ENCODE data around the gene KIRREL3. TPM values are rescaled to one million over a fixed set of nuclear protein-coding genes. Genes with fewer than 3 reads are reported as not detected.

The KIRREL3 gene
- total RNA-seq, 1 experiment from 2014 or later = 0.06 TPM

GRCh38 chr11:126433989-126434949 lies 566.3 kb downstream of the KIRREL3 start:
- Histone ChIP-seq H3K27me3 (no peaks in the 10 kb centered on the region), H3K4me1 (no peaks in the 10 kb centered on the region; the same call in 1 of the 2 replicates), H3K9me3 (replicated peaks) (no peaks in the 10 kb centered on the region), H3K36me3 (no peaks in the 10 kb centered on the region), H3K27ac (no peak overlapping the region), H3K4me3 (no peak overlapping the region)
- DNase-seq = no peak

GRCh38 chr11:126433244-126433846 lies 567.2 kb downstream of the KIRREL3 start:
- Histone ChIP-seq H3K9me3 (replicated peaks) (no peaks in the 10 kb centered on the region), H3K27ac (no peak overlapping the region), H3K4me3 (no peak overlapping the region), H3K4me1 (no peaks in the 10 kb centered on the region; the same call in 1 of the 2 replicates), H3K36me3 (no peaks in the 10 kb centered on the region), H3K27me3 (no peaks in the 10 kb centered on the region)
- DNase-seq = no peak

- no peak overlapping the region for H3K27ac ChIP-seq
- no peaks in the 10 kb centered on the region for H3K9me3 ChIP-seq (replicated peaks)
- no peak for DNase-seq
- no peak overlapping the region for H3K4me3 ChIP-seq
- no peaks in the 10 kb centered on the region; the same call in 1 of the 2 replicates for H3K4me1 ChIP-seq
- no peaks in the 10 kb centered on the region for H3K36me3 ChIP-seq
- no peaks in the 10 kb centered on the region for H3K27me3 ChIP-seq
Observed at GRCh38 chr11:126432525-126432924, 568.0 kb downstream of the KIRREL3 start.

- Histone ChIP-seq H3K4me3 (no peak overlapping the region), H3K9me3 (replicated peaks) (no peaks in the 10 kb centered on the region), H3K4me1 (no peaks in the 10 kb centered on the region; the same call in 1 of the 2 replicates), H3K27me3 (no peaks in the 10 kb centered on the region), H3K36me3 (no peaks in the 10 kb centered on the region), H3K27ac (no peak overlapping the region)
- no peak for DNase-seq
Observed at GRCh38 chr11:126432065-126432461, 568.5 kb downstream of the KIRREL3 start.

- no peaks in the 10 kb centered on the region; the same call in 1 of the 2 replicates for H3K4me1 ChIP-seq
- no peaks in the 10 kb centered on the region for H3K36me3 ChIP-seq
- H3K4me3 ChIP-seq = no peak overlapping the region
- H3K27me3 ChIP-seq = no peaks in the 10 kb centered on the region
- H3K9me3 ChIP-seq (replicated peaks) = no peaks in the 10 kb centered on the region
- DNase-seq = no peak
- no peak overlapping the region for H3K27ac ChIP-seq
Observed at GRCh38 chr11:126431401-126432064, 569.0 kb downstream of the KIRREL3 start.

- Histone ChIP-seq H3K4me1 (no peaks in the 10 kb centered on the region; the same call in 1 of the 2 replicates), H3K27ac (no peak overlapping the region), H3K27me3 (no peaks in the 10 kb centered on the region), H3K36me3 (no peaks in the 10 kb centered on the region), H3K9me3 (replicated peaks) (no peaks in the 10 kb centered on the region), H3K4me3 (no peak overlapping the region)
- DNase-seq = peak in 1 of 2 experiments; percentile 26
Observed at GRCh38 chr11:126430581-126431335, 569.8 kb downstream of the KIRREL3 start.

- Histone ChIP-seq H3K4me3 (no peak overlapping the region), H3K9me3 (replicated peaks) (no peaks in the 10 kb centered on the region), H3K36me3 (no peaks in the 10 kb centered on the region), H3K27me3 (no peaks in the 10 kb centered on the region), H3K27ac (no peak overlapping the region), H3K4me1 (no peaks in the 10 kb centered on the region; the same call in 1 of the 2 replicates)
- DNase-seq = no peak
Observed at GRCh38 chr11:126426820-126427749, 573.5 kb downstream of the KIRREL3 start.

- no peak overlapping the region for H3K4me3 ChIP-seq
Observed at GRCh38 chr11:126426106-126426505, 574.5 kb downstream of the KIRREL3 start.

GRCh38 chr11:126424471-126425039 lies 576.0 kb downstream of the KIRREL3 start:
- H3K9me3 ChIP-seq (replicated peaks) = no peaks in the 10 kb centered on the region
- no peak overlapping the region for H3K4me3 ChIP-seq
- H3K36me3 ChIP-seq = no peaks in the 10 kb centered on the region
- no peak for DNase-seq
- H3K4me1 ChIP-seq = peaks cover 6% of the 10 kb centered on the region
- no peak overlapping the region for H3K27ac ChIP-seq
- no peaks in the 10 kb centered on the region for H3K27me3 ChIP-seq

More at GRCh38 chr11:126426106-126426505, 574.5 kb downstream of the KIRREL3 start:
- no peaks in the 10 kb centered on the region for H3K9me3 ChIP-seq (replicated peaks)
- peak in 1 of 2 experiments; percentile 36 for DNase-seq
- no peaks in the 10 kb centered on the region for H3K36me3 ChIP-seq
- H3K27me3 ChIP-seq = no peaks in the 10 kb centered on the region
- peaks cover 3% of the 10 kb centered on the region for H3K4me1 ChIP-seq
- H3K27ac ChIP-seq = no peak overlapping the region

- no peak overlapping the region for H3K4me3 ChIP-seq
- H3K27me3 ChIP-seq = no peaks in the 10 kb centered on the region
- H3K27ac ChIP-seq = no peak overlapping the region
- H3K9me3 ChIP-seq (replicated peaks) = no peaks in the 10 kb centered on the region
- no peaks in the 10 kb centered on the region for H3K36me3 ChIP-seq
- DNase-seq = no peak
- peaks cover 6% of the 10 kb centered on the region for H3K4me1 ChIP-seq
Observed at GRCh38 chr11:126423743-126424142, 576.8 kb downstream of the KIRREL3 start.

GRCh38 chr11:126423154-126423553 lies 577.4 kb downstream of the KIRREL3 start:
- Histone ChIP-seq H3K27ac (no peak overlapping the region), H3K27me3 (no peaks in the 10 kb centered on the region), H3K9me3 (replicated peaks) (no peaks in the 10 kb centered on the region), H3K36me3 (no peaks in the 10 kb centered on the region), H3K4me1 (peaks cover 6% of the 10 kb centered on the region), H3K4me3 (no peak overlapping the region)
- no peak for DNase-seq

GRCh38 chr11:126422446-126422845 lies 578.1 kb downstream of the KIRREL3 start:
- DNase-seq = no peak
- Histone ChIP-seq H3K4me3 (no peak overlapping the region), H3K4me1 (peaks cover 6% of the 10 kb centered on the region), H3K36me3 (no peaks in the 10 kb centered on the region), H3K27me3 (no peaks in the 10 kb centered on the region), H3K27ac (no peak overlapping the region), H3K9me3 (replicated peaks) (no peaks in the 10 kb centered on the region)

GRCh38 chr11:126421271-126421671 lies 579.3 kb downstream of the KIRREL3 start:
- Histone ChIP-seq H3K27ac (peak overlapping the region; percentile 34), H3K27me3 (no peaks in the 10 kb centered on the region), H3K9me3 (replicated peaks) (no peaks in the 10 kb centered on the region), H3K4me1 (peaks cover 6% of the 10 kb centered on the region), H3K36me3 (0 out of 2 replicates have a peak, but pooled peaks cover 2% of the 10 kb centered on the region), H3K4me3 (no peak overlapping the region)
- DNase-seq = peak in 1 of 2 experiments; percentile 56
